Measurements from ENCODE around the gene NUDT16. TPM values are rescaled to one million over a fixed set of nuclear protein-coding genes. Genes with fewer than 3 reads are reported as not detected.
"Not testable (repeated sequence)": the region's sequence is repeated elsewhere in the genome, so short reads cannot be mapped to it uniquely, and the experiment has no call there.

Gene NUDT16
- total RNA-seq, 1 experiment from 2014 or later, result 13.0 TPM

- H3K27ac Mint-ChIP-seq (ENCODE audit: low read depth, unreplicated experiment), result no peak overlapping the region
- CTCF ChIA-PET, result no interaction called here
- BruUV-seq (replicated peaks), result no TSS peak
- POLR2A ChIA-PET, result no interaction called here
- H3K4me1 Mint-ChIP-seq (ENCODE audit: insufficient read depth, unreplicated experiment), result no peaks in the 10 kb centered on the region
- no peaks in the 10 kb centered on the region for H3K36me3 Mint-ChIP-seq (ENCODE audit: insufficient read depth, unreplicated experiment)
- intact Hi-C loops (cut with micrococcal nuclease), result no loop called here
- DNase-seq (ENCODE audit: unreplicated experiment), result no peak
- H3K9me3 Mint-ChIP-seq (ENCODE audit: unreplicated experiment), result no peaks in the 10 kb centered on the region
- TF ChIP-seq, protein P1, sequence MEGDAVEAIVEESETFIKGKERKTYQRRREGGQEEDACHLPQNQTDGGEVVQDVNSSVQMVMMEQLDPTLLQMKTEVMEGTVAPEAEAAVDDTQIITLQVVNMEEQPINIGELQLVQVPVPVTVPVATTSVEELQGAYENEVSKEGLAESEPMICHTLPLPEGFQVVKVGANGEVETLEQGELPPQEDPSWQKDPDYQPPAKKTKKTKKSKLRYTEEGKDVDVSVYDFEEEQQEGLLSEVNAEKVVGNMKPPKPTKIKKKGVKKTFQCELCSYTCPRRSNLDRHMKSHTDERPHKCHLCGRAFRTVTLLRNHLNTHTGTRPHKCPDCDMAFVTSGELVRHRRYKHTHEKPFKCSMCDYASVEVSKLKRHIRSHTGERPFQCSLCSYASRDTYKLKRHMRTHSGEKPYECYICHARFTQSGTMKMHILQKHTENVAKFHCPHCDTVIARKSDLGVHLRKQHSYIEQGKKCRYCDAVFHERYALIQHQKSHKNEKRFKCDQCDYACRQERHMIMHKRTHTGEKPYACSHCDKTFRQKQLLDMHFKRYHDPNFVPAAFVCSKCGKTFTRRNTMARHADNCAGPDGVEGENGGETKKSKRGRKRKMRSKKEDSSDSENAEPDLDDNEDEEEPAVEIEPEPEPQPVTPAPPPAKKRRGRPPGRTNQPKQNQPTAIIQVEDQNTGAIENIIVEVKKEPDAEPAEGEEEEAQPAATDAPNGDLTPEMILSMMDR (IDR thresholded peaks at IDR 0.05; ENCODE audit: unreplicated experiment), result no peak
- H3K27me3 Mint-ChIP-seq (ENCODE audit: insufficient read depth, unreplicated experiment), result no peaks in the 10 kb centered on the region
- no peak overlapping the region for H3K4me3 Mint-ChIP-seq (ENCODE audit: unreplicated experiment)
Measured at GRCh38 chr3:131370935-131371687, 10.5 kb upstream of the NUDT16 start.

DNA sequence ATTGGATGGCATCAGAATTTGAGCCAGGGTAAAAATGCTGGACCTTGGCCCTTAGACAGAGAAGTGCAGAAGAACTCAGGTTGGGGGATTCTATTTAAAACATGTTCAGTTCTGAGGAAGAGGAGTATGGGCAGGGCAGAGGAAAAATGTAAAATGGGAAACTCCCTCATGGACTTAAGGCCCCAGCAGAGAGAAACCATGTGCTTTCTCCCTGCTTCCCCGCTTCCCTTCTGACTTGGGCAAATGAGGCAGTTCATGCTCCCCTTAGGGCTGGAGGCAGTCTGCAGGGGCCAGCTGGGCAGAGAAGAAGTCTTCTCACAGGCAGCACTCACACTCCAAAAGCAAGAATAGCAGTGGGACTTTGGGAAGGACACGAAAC lies 9.9 kb upstream of the NUDT16 start:
- intact Hi-C loops (cut with micrococcal nuclease), result no loop called here
- Mint-ChIP-seq H3K27ac (ENCODE audit: low read depth, unreplicated experiment) (no peak overlapping the region), H3K27me3 (ENCODE audit: insufficient read depth, unreplicated experiment) (no peaks in the 10 kb centered on the region), H3K4me3 (ENCODE audit: unreplicated experiment) (no peak overlapping the region), H3K36me3 (ENCODE audit: insufficient read depth, unreplicated experiment) (no peaks in the 10 kb centered on the region), H3K4me1 (ENCODE audit: insufficient read depth, unreplicated experiment) (no peaks in the 10 kb centered on the region), H3K9me3 (ENCODE audit: unreplicated experiment) (no peaks in the 10 kb centered on the region)
- ChIA-PET CTCF (no interaction called here), POLR2A (no interaction called here)
- BruUV-seq (replicated peaks), result no TSS peak
- TF ChIP-seq, protein P1 (IDR thresholded peaks at IDR 0.05; ENCODE audit: unreplicated experiment), result no peak
- DNase-seq (ENCODE audit: unreplicated experiment), result no peak

DNA sequence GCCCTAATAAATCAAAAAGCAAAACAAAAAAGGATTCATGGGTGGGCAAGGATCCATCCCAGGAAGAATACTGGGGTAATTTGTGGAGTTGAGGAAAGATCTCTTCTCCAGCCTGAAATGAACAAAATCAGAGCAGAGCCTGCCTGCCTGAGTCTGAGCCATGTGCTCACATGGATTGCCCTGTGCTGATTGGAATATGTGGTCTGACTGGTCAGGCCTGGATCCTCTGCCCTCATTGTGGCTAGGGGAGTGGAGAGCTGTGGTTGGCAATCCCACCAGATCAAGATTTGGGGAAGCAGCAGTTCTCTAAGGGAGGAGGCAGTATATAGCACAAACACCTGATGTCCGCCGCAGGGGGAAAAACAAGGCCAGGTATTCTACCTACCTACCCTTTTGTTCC lies 6.8 kb upstream of the NUDT16 start:
- BruUV-seq (replicated peaks), result no TSS peak
- TF ChIP-seq, protein P1 (IDR thresholded peaks at IDR 0.05; ENCODE audit: unreplicated experiment), result no peak
- Mint-ChIP-seq H3K27ac (ENCODE audit: low read depth, unreplicated experiment) (no peak overlapping the region), H3K4me1 (ENCODE audit: insufficient read depth, unreplicated experiment) (no peaks in the 10 kb centered on the region), H3K9me3 (ENCODE audit: unreplicated experiment) (no peaks in the 10 kb centered on the region), H3K27me3 (ENCODE audit: insufficient read depth, unreplicated experiment) (no peaks in the 10 kb centered on the region), H3K36me3 (ENCODE audit: insufficient read depth, unreplicated experiment) (no peaks in the 10 kb centered on the region), H3K4me3 (ENCODE audit: unreplicated experiment) (no peak overlapping the region)
- ChIA-PET POLR2A (no interaction called here), CTCF (interaction anchor here (1.2 kb wide), 1 partner anchor 24 kb away, joined by 3 read pairs; no protein-coding TSS in a partner anchor)
- intact Hi-C loops (cut with micrococcal nuclease), result no loop called here
- no peak for DNase-seq (ENCODE audit: unreplicated experiment)

DNA sequence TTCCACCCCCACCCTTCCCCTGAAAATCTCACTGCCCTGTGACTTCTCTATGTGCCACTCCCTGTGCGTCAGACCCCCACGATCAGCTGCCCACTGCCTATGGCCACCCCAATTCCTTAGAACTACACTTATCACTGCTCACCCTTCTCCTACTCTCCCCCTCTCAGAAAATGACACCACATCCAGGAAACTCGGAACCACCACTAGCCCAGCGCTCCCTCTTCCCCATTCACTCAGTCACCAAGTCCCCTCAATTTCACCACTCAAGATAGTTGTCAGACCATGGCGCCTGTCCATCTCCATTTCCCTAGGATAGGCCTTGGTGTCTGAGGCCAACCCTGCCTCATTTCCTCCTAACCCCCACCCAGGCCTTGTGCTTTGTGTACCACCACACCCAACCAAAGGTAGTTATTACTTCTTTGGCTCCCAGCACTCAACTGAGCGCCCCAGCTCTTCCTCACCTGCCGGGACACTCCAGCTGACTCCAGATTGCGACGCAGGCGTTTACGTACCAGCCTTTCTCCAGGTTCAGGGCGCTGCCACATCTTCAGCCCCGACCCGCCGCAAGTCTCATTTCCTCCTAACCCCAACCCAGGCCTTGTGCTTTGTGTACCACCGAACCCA lies 641 bp upstream of the NUDT16 start:
- TSS peak; percentile 30 for BruUV-seq (replicated peaks)
- DNase-seq (ENCODE audit: unreplicated experiment); H3K9me3 Mint-ChIP-seq (ENCODE audit: unreplicated experiment); H3K36me3 Mint-ChIP-seq (ENCODE audit: insufficient read depth, unreplicated experiment); H3K27me3 Mint-ChIP-seq (ENCODE audit: insufficient read depth, unreplicated experiment): not testable (repeated sequence)
- POLR2A ChIA-PET, result interaction anchor here (0.6 to 2.1 kb wide), 16 partner anchors 13 to 354 kb away, joined by 3 to 17 read pairs (median 4); partner anchors contain the start of genes ASTE1 and NEK11
- Mint-ChIP-seq H3K27ac (ENCODE audit: low read depth, unreplicated experiment) (peak overlapping the region; percentile 87), H3K4me3 (ENCODE audit: unreplicated experiment) (peak overlapping the region; percentile 88), H3K4me1 (ENCODE audit: insufficient read depth, unreplicated experiment) (peaks cover 14% of the 10 kb centered on the region)
- CTCF ChIA-PET, result interaction anchor here (0.6 to 1.2 kb wide), 5 partner anchors 19 to 348 kb away, joined by 3 read pairs; no protein-coding TSS in a partner anchor
- intact Hi-C loops (cut with micrococcal nuclease), result loop anchor here (2.0 to 10.0 kb wide), 3 partner anchors 121 to 344 kb away; partner anchors contain the start of gene MRPL3
